TTC549 (cell line): ENCODE measurements around the gene SEC16B.

Experiments used
- FAIRE-seq: peaks from 2 replicates; lab custom pipeline; 2012; peaks lifted over from hg19 to GRCh38; lab: Jason Lieb, UNC

The SEC16B gene

DNA sequence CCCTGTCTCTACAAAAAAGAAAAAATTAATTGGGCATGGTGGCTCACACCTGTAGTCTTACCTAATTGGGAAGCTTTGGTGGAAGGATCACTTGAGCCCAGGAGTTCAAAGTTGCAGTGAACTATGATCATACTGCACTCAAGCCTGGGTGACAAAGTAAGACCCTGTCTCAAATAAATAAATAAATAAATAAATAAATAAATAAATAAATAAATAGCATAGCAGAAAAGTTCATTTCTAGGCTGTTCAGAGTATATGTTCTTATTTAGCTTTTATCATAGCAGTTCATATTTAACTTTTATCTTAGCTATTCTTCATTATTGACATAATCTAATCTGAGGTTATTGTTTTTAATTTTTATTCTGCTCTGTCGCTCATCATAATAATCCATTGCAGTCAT lies 8.7 kb upstream of the SEC16B start:
- no peak for FAIRE-seq

DNA sequence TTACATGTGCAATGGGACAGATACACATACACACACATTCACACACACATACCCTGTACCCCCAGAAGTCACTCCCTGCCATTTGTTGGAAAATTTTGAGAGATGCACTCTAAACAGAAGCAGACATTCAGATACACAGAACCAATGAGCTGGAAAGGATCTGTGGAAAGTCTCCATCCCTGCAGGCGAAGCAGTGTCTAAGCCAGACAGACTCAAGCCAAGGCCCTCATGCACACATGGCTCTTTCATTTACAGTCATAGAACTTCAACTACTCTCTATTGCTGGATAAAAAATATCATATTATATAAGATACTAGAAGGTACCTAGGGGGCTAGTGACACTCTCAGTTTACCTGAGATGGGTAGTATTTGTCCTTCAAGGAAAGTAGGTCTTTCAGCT lies 7.3 kb upstream of the SEC16B start:
- no peak for FAIRE-seq

DNA sequence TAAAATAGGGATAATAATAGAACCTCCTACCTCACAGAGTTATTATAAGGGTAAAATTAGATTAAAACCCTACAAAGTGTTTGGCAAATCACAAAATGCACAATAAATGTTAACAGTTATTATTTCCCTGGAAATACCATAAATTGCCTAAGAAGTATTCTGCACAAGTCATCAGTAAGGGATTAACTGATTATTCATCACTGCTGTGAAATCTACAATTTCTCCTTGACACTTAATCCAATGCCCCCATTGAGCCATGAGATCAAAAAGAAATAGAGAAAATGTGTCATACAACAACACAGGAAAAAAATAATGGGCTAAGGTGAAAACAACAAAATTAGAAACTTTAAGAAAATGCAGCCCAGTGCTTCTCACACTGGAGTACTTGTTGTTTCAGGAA lies 6.7 kb upstream of the SEC16B start:
- no peak for FAIRE-seq

DNA sequence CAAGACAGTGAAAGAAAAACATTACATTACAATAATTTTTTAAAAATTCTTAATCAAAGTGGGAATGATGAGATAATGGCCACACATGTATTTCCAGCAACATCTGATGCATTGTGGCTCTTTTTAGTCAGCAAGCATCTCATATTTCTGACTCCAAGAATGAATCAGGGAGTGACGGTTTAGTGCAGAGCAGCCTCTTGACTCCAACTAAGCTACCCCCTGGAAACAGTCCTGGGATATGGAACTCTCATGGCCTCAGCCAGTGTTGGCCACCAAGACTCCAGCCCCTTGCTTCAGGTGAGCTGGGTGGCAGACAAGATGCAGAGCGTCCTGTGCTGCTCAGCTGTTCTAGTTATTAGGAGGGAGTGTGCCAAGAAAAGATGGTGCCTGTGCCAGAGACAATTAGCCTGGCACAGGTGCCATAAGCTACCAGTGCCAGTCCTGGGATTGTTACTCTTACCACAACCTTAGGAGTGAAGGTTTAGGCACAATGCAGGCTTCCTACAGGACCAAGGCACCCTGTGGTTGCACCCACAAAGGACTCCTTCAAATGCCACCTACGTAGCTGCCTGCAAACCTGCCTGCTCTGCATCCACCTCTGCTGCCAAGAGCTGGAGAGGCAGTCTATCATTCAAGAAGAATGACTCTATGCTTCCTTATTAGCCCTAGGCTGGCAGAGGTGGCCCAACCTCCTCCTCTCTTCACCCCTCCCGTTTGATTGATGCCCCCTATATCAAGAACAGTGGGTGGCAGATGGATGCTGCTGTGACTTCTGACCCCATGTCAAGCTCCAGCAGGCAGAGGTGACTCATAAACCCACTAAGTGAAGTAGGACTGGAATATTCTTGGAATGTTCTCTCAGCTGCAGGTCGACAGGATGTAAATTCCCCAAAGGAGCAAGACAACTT lies 6.0 kb upstream of the SEC16B start:
- FAIRE-seq = no peak

DNA sequence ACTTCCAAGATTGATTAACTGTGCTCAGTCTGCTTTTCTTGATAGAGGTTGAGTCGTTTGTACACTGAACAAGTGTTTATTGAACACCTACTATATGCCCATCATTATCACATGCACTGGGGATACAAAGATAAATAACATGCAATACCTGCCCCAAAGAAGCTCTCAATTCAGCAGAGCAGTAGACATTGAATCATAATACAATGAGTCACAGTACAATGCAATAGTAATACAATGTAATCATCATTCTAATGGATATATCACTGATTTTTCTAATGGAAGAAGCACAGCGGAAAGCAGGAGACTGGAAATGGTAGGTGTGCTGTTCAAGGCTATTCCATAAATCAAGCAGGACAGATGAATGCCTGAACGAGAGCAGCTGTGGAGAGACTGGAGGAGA lies 3.7 kb upstream of the SEC16B start:
- FAIRE-seq = no peak

DNA sequence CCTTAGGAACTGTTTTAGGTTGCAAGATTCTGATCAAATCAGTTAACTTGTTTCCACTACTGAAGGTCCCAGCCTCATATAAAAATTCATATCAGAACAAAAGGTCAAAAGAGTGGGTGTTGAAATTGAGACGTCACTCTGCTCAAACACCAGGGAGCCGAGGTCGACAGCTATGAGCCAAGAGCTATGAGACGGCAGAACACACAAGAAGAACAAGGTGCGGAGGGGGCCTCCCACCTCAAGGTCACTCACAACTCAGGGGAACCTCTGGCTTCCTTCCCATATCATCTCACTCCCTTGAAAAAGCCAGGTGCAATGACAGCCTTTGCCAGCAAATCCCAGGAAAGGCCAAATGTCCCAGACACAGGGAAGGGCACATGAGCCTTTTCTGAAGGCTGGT lies 749 bp downstream of the SEC16B start:
- FAIRE-seq = no peak

DNA sequence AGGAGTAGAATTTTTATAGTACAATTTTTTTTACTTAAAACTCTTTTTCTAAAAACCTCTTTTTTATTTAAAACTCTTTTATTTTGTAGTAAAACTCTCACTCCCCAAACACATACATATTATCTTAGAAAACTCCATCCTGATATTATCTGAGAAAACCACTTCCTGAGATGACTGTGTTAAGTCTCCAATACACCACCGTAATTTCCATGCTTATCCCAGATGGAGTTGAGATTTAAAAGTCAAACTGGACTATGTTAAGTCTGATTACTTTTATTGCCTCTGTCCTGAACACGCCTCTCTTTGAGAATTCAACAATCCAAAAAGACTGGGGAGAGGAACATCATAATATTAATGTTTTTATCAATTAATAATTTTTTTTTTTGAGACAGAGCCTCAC lies 3.7 kb downstream of the SEC16B start:
- FAIRE-seq = no peak

DNA sequence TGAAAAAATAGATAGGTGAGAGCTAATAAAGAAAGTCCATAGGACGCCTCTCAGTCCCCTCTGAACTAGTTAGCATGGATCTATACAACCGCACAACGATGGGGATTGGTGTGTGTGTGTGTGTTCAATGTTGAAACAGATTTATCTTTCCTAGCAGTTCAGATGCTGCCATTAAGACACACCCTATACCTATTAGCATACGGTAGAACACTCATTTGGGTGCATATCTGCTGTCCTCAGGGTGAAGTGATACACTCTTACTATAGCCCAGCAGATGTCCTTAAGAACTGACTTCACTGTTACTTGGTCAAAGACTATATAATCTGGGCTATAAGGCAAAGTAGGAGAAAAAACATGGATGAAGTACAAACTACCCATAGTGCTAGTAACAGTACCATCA lies 4.6 kb downstream of the SEC16B start:
- FAIRE-seq = no peak

DNA sequence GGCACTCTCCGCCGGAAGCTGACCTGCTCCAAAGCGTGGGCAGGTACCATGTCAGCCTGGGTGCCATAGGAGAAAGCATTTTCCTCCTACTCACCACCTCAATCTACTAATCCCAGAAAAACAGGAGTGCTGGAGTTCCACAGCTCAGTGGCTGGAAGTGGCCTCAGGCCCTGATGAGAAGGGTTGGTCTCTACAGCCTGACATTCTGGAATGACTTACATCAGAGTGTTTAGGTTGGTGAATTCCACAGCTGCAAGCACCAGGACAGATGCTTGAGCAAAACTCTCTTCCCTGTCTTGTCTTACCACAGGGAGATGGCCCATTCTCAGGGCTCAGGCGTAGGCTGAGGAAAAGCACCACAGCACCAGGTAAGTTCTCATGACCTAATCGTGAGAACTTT lies 5.5 kb downstream of the SEC16B start:
- no peak for FAIRE-seq

DNA sequence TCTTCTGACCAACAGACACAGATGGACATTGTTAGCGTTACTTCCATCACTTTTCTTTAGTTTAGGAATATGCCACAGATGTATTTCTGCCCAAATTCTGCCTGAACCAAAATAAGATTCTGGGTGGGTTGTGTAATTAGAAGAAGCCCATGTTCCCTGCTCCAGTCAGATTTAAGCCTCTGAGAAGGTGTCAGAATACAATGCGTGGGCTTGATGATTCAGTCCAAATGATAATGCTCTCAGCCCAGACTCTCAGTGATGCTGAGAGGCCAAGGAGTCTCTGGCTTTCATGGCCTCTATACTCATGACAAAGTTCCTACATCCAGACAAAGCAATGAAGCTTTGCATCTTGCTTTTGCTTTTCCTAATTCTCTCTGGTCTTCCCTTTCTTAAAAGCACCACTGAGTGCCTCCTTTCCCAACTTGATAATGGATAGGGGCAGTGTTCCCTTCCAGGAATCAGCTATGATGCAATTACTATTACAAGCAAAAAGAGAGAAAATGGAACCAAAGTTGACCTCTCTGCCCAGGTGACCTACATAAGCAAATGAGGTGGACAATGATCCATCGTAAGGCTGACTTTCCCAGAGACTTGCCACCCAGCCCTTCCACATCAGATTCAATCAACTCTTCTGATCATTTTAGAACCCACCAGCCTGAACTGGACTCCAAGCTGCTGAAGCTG lies 8.8 kb downstream of the SEC16B start:
- FAIRE-seq = no peak

DNA sequence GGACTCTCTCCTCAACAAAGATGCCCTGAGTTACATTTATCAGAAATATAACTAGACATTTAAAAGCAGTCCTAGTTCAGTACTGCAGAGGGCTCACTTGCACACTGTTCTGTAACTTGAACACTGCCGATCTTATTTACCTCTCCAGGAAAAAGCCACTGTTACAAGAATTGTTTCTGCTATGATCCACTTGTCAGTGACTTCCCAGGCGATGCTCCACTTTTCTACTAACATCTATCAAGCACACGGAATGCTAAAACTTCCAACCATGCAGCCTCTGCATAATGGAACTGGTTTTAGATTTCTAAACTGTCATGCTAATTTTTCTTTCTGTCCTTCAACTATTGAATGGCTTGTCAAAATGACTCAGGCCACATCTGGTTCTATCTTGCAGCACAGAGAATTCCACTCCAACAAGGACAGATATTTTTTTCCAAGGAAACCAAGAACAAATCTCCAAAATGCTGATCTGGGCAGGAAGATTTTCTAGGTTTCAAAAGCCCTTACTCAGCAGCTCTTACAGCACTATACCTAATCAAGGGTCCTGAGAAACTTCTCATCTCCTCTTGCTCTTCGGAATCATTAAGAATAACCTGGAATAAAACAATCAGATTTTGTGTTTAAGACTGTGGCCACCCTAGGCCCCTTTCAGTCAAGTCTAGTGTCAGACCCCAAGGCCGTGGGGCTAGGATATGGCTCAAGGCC lies 9.9 kb downstream of the SEC16B start:
- FAIRE-seq = no peak

DNA sequence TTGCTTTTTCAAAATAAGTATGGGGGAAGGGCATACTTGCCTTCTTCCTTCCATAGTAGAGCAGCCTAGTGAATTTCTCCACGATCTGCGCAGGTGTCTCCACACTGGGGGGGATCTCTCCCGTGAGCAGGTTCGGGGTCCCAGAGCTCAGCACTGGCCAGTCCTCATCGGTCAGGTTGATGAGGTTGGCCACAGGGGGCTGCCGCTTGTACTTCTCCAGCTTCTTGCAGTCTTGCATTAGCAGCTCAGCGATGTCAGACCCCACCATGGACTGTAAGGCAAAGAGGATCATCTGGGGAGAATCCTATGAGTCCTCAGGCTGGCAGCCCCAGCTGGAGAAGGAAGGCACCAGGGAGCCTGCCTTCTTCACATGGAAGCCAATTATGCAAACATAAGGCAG lies 11.8 kb downstream of the SEC16B start:
- no peak for FAIRE-seq

DNA sequence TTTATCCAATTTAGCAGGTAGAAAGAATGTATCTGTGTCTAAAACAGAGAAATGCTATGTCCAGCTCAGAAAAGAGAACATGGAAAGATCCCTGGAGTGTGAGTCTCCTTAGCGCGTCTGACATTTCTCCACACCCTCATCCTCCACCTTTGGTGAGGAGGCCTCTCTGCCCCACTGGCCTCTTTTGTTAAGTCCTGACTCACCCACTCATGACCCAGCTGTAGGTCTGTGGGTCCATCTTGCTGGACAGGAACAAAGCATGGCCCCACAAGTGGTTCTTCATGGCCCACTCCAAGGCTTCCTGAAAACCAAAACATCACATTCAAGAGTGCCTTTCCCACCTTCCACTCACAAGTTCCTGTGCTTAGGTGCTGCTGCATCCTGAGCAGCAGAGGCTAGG lies 15.8 kb downstream of the SEC16B start:
- no peak for FAIRE-seq

DNA sequence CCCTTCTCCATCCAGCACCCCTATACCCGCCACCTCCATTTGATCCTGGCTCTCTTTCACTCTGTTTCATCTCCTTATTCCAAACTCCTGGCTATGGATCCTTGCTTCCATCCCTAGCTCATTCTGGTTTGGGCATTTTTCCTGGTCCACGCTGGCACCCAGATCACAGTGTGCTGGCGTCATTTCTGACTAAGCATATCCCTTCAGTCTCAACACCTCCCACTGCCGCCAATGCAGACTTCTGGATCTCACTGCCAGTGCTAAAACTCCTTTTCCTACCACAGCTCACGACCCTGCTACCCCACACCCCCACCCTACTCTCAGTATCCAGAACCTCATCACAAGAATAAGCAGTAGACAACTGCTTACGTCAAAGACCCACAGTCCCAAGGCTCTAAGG lies 16.3 kb downstream of the SEC16B start:
- no peak for FAIRE-seq

DNA sequence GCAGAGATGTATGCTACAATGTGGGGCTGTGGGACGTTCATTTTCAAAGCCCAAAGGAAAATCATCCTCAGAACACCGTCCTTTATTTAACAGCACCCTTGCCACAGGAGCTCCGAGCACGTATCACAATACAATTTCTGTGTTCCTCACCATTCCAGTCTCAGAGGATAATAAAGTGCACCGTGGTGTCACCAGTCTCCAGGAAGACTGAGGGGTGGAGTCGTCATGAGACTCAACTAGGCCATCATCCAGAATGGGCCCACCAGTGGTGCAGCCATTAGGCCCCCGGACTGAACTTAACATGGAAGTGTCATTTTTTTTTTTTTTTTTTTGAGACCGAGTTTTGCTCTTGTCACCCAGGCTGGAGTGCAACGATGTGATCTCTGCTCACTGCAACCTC lies 17.2 kb downstream of the SEC16B start:
- no peak for FAIRE-seq

DNA sequence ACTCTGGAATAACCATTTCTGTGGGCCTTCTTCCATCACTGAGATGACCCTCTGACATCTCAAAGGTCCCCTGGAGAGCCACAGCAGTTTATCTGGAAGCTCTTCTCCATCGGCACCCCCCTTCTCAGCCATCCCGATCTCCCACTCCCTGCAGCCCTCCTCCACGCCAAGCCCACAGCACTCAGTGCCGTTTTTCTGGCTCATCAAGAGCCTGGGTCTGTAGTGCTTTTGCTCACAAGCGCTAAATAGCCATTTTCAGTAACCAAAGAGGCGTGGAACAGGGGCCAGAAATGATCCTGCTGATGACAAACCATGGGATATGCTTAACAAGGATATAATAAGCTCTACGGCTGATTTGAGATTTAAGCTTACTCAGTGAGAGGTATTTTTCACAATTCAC lies 17.6 kb downstream of the SEC16B start:
- FAIRE-seq = no peak

DNA sequence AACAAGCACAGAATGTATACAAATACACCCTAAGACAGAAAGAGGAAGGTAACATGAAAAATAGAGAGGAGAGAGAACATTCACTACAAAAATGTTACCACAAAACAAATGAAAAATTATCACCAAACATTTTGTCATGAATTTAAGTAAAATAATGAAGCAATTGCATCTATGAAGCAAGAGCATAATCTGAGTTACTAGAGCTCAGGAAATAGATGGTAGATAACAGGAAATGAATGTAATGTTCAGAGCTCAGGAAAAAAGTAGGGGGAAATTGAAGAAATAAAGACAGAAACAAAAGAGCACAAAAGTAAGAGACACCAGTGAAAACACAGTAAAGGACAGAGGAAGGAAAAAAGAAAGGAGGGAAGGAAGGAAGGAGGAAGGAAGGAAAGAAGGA lies 19.4 kb downstream of the SEC16B start:
- no peak for FAIRE-seq

DNA sequence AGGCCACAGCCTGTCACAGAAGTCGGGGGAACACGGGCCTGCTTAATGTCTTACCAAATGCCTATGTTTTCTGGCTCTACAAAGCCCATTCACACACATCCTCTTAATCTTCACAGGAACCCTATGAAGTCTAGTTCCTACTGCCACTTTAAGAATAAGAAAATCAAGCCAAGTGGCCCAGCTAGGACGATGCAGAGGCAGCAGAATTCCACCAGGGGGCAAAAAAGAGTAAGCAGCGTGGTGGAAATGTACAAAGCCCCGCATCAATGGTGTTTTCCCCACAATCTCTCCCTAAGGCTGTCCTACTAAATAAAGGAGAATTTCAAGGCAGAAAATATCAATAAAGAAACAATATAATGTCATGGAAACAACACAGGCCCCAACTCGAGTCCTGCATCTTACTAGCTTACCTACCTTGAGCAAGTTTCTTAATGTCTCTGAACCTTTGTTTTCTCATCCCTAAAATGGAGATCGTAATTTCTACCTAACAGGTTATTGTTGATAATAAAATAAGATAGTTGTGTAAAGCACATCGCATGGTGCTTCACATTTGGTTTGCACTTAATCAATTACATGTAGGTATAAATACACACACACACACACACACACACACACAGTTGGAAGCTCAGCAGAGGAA lies 21.4 kb downstream of the SEC16B start:
- FAIRE-seq = peak; percentile 97

DNA sequence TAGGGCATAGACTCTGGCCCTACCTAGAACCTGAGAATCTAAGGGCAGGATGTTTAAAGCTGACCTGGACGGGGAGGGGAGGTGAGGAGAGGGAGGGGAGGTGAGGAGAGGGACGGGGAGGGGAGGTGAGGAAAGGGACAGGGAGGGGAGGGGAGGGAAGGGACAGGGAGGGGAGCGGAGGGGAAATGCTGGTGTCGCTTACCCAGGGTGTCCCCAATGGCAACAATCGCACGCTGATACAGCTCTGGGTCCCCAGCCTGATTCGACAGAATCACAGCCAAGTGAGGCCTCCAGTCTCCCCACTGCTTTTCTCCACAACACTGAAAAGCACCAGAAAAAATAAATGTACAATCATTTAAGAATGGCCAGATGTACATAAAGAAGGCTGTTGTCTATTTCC lies 22.2 kb downstream of the SEC16B start:
- no peak for FAIRE-seq

DNA sequence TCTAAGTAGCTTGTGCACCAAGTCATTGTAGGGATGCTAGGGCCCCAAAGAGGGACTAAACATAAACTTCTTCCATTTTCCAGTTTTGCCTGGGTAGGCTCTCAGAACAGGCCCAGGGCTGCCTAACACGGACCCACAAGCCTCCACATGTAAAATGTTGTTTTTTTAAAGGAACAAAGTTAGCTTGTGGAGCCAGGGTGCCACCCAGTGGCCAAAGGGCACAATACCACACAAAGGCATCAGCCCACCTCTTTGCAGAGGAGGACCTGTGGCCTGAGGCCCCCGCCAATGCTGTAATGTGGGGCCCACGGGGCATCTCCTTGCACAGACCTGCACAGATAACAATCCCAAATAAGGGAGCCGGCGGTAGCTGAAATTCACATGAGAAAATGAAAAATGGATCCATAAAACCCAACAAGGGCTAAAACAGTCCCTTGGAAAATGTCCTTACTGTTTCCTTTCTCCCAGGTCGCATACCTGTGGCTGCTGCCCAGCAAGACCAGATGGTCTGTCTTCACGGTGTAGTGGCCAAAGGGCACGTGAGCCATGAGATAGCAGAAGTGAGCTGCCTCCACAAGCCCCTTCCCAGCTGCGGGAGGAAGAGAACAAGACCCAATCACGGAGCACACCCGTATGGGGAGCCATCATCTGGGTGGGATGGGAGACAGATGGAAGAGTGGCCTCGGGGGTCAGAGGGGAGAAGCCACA lies 23.8 kb downstream of the SEC16B start:
- FAIRE-seq = peak; percentile 68

DNA sequence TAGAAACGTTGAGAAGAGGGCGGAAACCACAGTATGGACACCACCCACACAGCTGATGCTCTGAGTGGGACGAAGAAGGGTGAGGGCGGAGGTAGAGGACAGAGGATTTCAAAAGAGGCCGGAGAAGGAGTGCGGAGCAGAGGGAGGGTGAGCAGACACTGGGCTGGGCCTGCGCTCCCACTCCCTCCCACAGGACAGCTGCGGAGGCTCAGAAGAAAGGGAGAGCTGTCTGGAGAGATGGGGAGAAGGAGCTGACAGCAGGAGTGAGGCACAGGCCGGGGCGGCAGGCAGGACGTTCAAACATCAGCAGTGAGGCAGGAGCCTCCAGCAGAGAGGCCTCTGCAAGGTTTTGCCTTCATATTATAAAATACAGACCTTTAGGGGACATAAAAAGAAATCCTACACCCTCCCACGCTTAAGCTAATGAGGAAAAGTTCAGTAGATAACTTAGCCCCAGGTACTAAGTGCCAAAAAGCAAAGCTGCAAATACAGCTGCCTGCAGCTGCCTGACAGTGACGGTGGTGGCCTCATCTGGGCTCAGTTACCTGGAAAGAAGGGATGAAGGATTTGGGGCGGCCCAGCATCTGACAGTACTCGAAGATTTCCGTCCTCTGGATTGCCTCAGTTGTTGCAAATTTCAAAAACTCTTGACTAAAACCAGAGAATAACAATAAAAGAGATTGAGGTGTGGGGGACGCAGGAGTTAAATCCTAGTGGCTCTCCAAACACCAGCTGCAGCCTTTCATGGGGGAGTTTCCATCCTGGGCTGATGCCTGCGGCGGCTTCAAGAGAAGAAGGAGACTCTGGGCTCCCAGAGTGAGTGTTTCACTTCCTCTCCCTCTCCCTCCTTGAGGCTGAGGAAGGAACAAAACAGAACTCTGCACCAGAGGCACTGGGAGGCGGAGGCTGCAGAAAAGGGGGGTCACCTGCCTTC lies 25.6 kb downstream of the SEC16B start:
- FAIRE-seq = no peak
